ENCODE data around the gene KCNH8. TPM values are rescaled to one million over a fixed set of nuclear protein-coding genes. Genes with fewer than 3 reads are reported as not detected.

Gene KCNH8
- total RNA-seq, 4 donors from 2014 or later = 0.29 to 1.0 (median 0.42) TPM

GRCh38 chr3:19473971-19474580 is 325.8 kb downstream of the KCNH8 start:
- TF ChIP-seq POLR2A (IDR thresholded peaks at IDR 0.05) = no peak
- 67 to 77% methylated on average over 3 of the region's 3 CpGs for WGBS, 2 donors

DNA sequence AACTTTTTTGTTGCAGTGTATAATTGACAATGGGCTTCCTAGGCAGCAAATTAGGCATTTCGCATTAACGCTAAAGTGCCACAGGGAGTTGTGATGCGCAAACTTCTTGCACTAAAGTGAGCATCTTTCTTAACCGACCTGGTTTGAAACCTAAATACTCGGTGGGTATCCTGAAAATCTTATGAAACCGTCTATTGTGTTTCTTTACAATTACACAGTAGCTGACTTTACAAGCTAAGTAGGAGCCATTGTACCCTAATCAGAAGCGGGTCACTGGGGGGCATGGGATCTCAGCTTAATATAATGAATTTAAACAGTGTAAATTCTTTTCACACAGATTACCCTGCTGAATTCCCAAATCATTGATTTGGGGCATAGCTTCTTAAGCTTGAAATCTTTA is 328.0 kb downstream of the KCNH8 start:
- Histone ChIP-seq H3K4me1 (no peaks in the 10 kb centered on the region), H3K27ac (no peak overlapping the region), H3K9me3 (no peaks in the 10 kb centered on the region), H3K27me3 (no peaks in the 10 kb centered on the region), H3K36me3 (no peaks in the 10 kb centered on the region), H3K4me3 (replicated peaks in 1 of 3) (no peak overlapping the region)
- TF ChIP-seq POLR2A (IDR thresholded peaks at IDR 0.05) = no peak
- TF ChIP-seq CTCF (IDR thresholded peaks at IDR 0.05) = no peak
- intact Hi-C loops (cut with DNase I) = no loop called here
- 75 to 78% methylated on average over 7 of the region's 7 CpGs for WGBS, 2 donors
- DNase-seq = no peak

More at GRCh38 chr3:19473971-19474580, 325.8 kb downstream of the KCNH8 start:
- Histone ChIP-seq H3K36me3 (no peaks in the 10 kb centered on the region), H3K4me1 (no peaks in the 10 kb centered on the region), H3K9me3 (no peaks in the 10 kb centered on the region), H3K27me3 (no peaks in the 10 kb centered on the region), H3K4me3 (replicated peaks in 1 of 3) (no peak overlapping the region), H3K27ac (no peak overlapping the region)
- intact Hi-C loops (cut with DNase I) = no loop called here
- no peak for DNase-seq

- 31 to 40% methylated on average over 3 of the region's 3 CpGs for WGBS, 2 donors
- Histone ChIP-seq H3K9me3 (no peaks in the 10 kb centered on the region), H3K36me3 (no peaks in the 10 kb centered on the region), H3K4me1 (peaks cover 11 to 15% of the 10 kb centered on the region in 2 donors), H3K27ac (peak overlapping the region; percentile 65 to 75 (median 66)), H3K27me3 (no peaks in the 10 kb centered on the region), H3K4me3 (replicated peaks in 1 of 3) (no peak overlapping the region)
- intact Hi-C loops (cut with DNase I) = no loop called here
- peak; percentile 84 to 86 for DNase-seq
- TF ChIP-seq CTCF (IDR thresholded peaks at IDR 0.05) = no peak
- TF ChIP-seq POLR2A (IDR thresholded peaks at IDR 0.05) = no peak
Measured at GRCh38 chr3:19485267-19485666, 337.0 kb downstream of the KCNH8 start.

DNA sequence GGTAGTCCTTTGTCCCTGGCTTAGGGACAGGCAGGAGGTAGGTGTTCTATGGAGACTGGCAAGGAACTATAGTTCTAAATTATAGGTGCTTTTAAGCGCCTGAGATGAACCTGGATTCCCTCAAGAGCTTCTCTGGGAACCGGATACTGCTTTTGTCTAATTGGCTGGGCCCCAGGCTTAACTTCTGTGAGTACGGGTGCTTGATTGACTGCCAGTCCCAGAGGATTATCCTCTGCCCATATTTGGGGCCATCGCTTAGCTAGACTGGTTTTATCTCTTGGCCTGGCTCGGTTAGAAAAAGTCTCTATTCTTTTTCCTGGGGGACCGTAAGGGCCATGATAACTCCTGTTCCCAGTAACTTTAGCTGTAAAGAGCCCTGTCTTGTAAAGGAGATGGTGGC is 339.1 kb downstream of the KCNH8 start:
- Histone ChIP-seq H3K4me3 (replicated peaks in 1 of 3) (no peak overlapping the region), H3K36me3 (no peaks in the 10 kb centered on the region), H3K4me1 (peaks cover 11 to 15% of the 10 kb centered on the region in 2 donors), H3K27me3 (no peaks in the 10 kb centered on the region), H3K27ac (no peak overlapping the region), H3K9me3 (no peaks in the 10 kb centered on the region)
- TF ChIP-seq CTCF (IDR thresholded peaks at IDR 0.05) = no peak
- TF ChIP-seq POLR2A (IDR thresholded peaks at IDR 0.05) = no peak
- intact Hi-C loops (cut with DNase I) = no loop called here
- 82 to 85% methylated on average over 6 of the region's 6 CpGs for WGBS, 2 donors
- DNase-seq = no peak

- H3K9me3 ChIP-seq = no peaks in the 10 kb centered on the region
- H3K27ac ChIP-seq = no peak overlapping the region
- intact Hi-C loops (cut with DNase I) = no loop called here
- no peak for DNase-seq
- no peaks in the 10 kb centered on the region for H3K36me3 ChIP-seq
- no peaks in the 10 kb centered on the region for H3K27me3 ChIP-seq
- no peak overlapping the region for H3K4me3 ChIP-seq (replicated peaks in 1 of 3)
- WGBS, 2 donors = 93 to 94% methylated on average over 4 of the region's 4 CpGs
- TF ChIP-seq CTCF (IDR thresholded peaks at IDR 0.05) = no peak
- no peak for TF ChIP-seq POLR2A (IDR thresholded peaks at IDR 0.05)
- peaks cover 11 to 14% of the 10 kb centered on the region in 2 donors for H3K4me1 ChIP-seq
Measured at GRCh38 chr3:19488939-19489338, 340.6 kb downstream of the KCNH8 start.
